Measurements from ENCODE around the gene EOLA2. TPM values are rescaled to one million over a fixed set of nuclear protein-coding genes. Genes with fewer than 3 reads are reported as not detected.
"Not testable (repeated sequence)": the region's sequence is repeated elsewhere in the genome, so short reads cannot be mapped to it uniquely, and the experiment has no call there.

The EOLA2 gene
- total RNA-seq, 1 experiment from 2014 or later: 35.7 TPM

- no peaks in the 10 kb centered on the region for H3K79me2 ChIP-seq (ENCODE audit: low read length)
Observed at GRCh38 chrX:149903889-149904748, 34.2 kb downstream of the EOLA2 start.

DNA sequence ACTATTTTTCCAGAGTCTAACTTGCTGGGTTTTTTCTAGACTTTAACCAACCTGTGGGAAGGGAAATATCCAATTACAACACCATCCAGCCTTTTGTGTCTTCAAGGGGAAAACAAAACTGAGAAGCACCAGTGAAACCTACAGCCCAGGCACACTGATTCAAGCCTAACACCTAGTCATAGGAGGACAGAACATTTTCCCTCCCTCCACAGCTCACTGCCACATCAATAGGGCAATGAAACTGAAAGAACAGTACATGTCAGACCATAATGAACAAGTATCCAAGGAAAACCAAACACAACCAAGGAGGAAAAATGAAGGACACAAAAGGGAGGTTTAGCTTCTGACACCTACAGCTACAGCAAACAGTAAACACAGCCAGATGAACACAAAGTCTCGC lies 39.7 kb downstream of the EOLA2 start:
- ChIA-PET CTCF (no interaction called here), POLR2A (ENCODE audit: unreplicated experiment) (no interaction called here)
- no peak overlapping the region for H3K27ac ChIP-seq (ENCODE audit: low read length)
- no peak overlapping the region for H2AFZ ChIP-seq (ENCODE audit: low read length)
- H3K9me2 ChIP-seq (replicated peaks; ENCODE audit: low read length): no peaks in the 10 kb centered on the region
- no TSS peak for BruUV-seq (replicated peaks)
- no peaks in the 10 kb centered on the region for H3F3A ChIP-seq (ENCODE audit: low read length, unreplicated experiment)
- no peak overlapping the region for H3K4me2 ChIP-seq (ENCODE audit: low read length)
- TF ChIP-seq EZH2phosphoT487 (IDR thresholded peaks at IDR 0.05; ENCODE audit: borderline replicate concordance, low read length) (no peak), EZH2 (IDR thresholded peaks at IDR 0.05; ENCODE audit: low read length, unreplicated experiment) (no peak), CTCF (conservative IDR thresholded peaks at IDR 0.05; ENCODE audit: low read depth, low read length) (no peak)
- no peaks in the 10 kb centered on the region for H3K4me1 ChIP-seq (ENCODE audit: insufficient read depth, low read length)
- no peaks in the 10 kb centered on the region for H4K20me1 ChIP-seq (ENCODE audit: low read length)
- no peaks in the 10 kb centered on the region for H3K79me2 ChIP-seq (ENCODE audit: low read length)
- intact Hi-C loops (cut with micrococcal nuclease): no loop called here
- no peaks in the 10 kb centered on the region for H3K27me3 ChIP-seq (ENCODE audit: low read length)
- no peaks in the 10 kb centered on the region for H3K9me3 ChIP-seq (ENCODE audit: low read length)
- no peaks in the 10 kb centered on the region for H3K36me3 ChIP-seq (ENCODE audit: low read depth, low read length)
- no peak overlapping the region for H3K4me3 ChIP-seq (ENCODE audit: low read length)
- DNase-seq (no peak), ATAC-seq (no peak)
- H3K9ac ChIP-seq (ENCODE audit: low read length): no peak overlapping the region

More at GRCh38 chrX:149903889-149904748, 34.2 kb downstream of the EOLA2 start:
- Histone ChIP-seq H3K36me3 (ENCODE audit: low read depth, low read length) (no peaks in the 10 kb centered on the region), H3K9me2 (replicated peaks; ENCODE audit: low read length) (no peaks in the 10 kb centered on the region), H3K9ac (ENCODE audit: low read length) (no peak overlapping the region), H3K27me3 (ENCODE audit: low read length) (no peaks in the 10 kb centered on the region), H3F3A (ENCODE audit: low read length, unreplicated experiment) (no peaks in the 10 kb centered on the region), H3K27ac (ENCODE audit: low read length) (no peak overlapping the region), H3K4me3 (ENCODE audit: low read length) (no peak overlapping the region), H4K20me1 (ENCODE audit: low read length) (no peaks in the 10 kb centered on the region), H3K4me1 (ENCODE audit: insufficient read depth, low read length) (no peaks in the 10 kb centered on the region), H2AFZ (ENCODE audit: low read length) (no peak overlapping the region), H3K9me3 (ENCODE audit: low read length) (no peaks in the 10 kb centered on the region), H3K4me2 (ENCODE audit: low read length) (no peak overlapping the region)
- ChIA-PET CTCF (no interaction called here), POLR2A (ENCODE audit: unreplicated experiment) (no interaction called here)
- intact Hi-C loops (cut with micrococcal nuclease): no loop called here
- no peak for ATAC-seq
- no peak for DNase-seq
- TF ChIP-seq CTCF (conservative IDR thresholded peaks at IDR 0.05; ENCODE audit: low read depth, low read length): no peak
- no peak for TF ChIP-seq EZH2phosphoT487 (IDR thresholded peaks at IDR 0.05; ENCODE audit: borderline replicate concordance, low read length)
- TF ChIP-seq EZH2 (IDR thresholded peaks at IDR 0.05; ENCODE audit: low read length, unreplicated experiment): no peak
- no TSS peak for BruUV-seq (replicated peaks)

DNA sequence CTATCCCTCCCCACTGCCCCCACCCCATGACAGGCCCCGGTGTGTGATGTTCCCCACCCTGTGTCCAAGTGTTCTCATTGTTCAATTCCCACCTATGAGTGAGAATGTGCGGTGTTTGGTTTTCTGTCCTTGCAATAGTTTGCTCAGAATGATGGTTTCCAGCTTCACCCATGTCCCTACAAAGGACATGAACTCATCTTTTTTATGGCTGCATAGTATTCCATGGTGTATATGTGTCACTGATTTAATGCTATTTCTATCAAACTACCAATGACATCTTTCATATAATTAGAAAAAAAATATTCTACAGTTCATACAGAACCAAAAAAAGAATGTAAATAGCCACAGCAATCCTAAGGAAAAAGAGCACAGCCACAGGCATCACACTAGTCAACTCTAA lies 47.5 kb downstream of the EOLA2 start:
- BruUV-seq (replicated peaks); CTCF ChIA-PET; H3K79me2 ChIP-seq (ENCODE audit: low read length): not testable (repeated sequence)

More for the DNA sequence above, 47.5 kb downstream of the EOLA2 start:
- H3K27me3 ChIP-seq (ENCODE audit: low read length); H2AFZ ChIP-seq (ENCODE audit: low read length); H3K4me2 ChIP-seq (ENCODE audit: low read length); DNase-seq; H3K4me3 ChIP-seq (ENCODE audit: low read length); POLR2A ChIA-PET (ENCODE audit: unreplicated experiment); H3K36me3 ChIP-seq (ENCODE audit: low read depth, low read length); H3K27ac ChIP-seq (ENCODE audit: low read length); H3K9me2 ChIP-seq (replicated peaks; ENCODE audit: low read length); H3K9me3 ChIP-seq (ENCODE audit: low read length); H3K4me1 ChIP-seq (ENCODE audit: insufficient read depth, low read length); H3F3A ChIP-seq (ENCODE audit: low read length, unreplicated experiment); H3K9ac ChIP-seq (ENCODE audit: low read length); ATAC-seq; H4K20me1 ChIP-seq (ENCODE audit: low read length); intact Hi-C loops (cut with micrococcal nuclease): not testable (repeated sequence)

Other genes with a start within 250 kb of the EOLA2 start
- gene MAGEA11, start 226.4 kb downstream of the EOLA2 start, total RNA-seq (2014; rRNA removed): not detected in 2 replicates
- gene HSFX1, start 164.4 kb downstream of the EOLA2 start, total RNA-seq (2014; rRNA removed): 0.11 TPM in 1 of 2 replicates, not detected in the other
- gene MAGEA9, start 156.6 kb downstream of the EOLA2 start, total RNA-seq (2014; rRNA removed): not detected in 2 replicates
- not detected in 2 replicates for gene MAGEA8, start 57.3 kb downstream of the EOLA2 start, total RNA-seq (2014; rRNA removed)
- gene HSFX4, start 8.9 kb downstream of the EOLA2 start, total RNA-seq (2014; rRNA removed): not detected in 2 replicates